Left ventricle myocardium superior (tissue), 1 donor: Measurements from ENCODE around the gene CXorf65. TPM values are rescaled to one million over a fixed set of nuclear protein-coding genes. Genes with fewer than 3 reads are reported as not detected.
A peak's percentile ranks its signal among the peaks of the same experiment; 100 is the strongest.

Experiments
- ATAC-seq: fragments of 200-7000 bp; cut with Tn5 transposase; one replicate; pipeline ENCODE4 v1.9.1; 2020; ENCODE audit warnings: mild to moderate bottlenecking, moderate library complexity
- DNase-seq: peaks from one replicate; pipeline ENCODE4 v3.0.0-alpha.2; 2020
- intact Hi-C: fragments of 100-400 bp; cut with micrococcal nuclease; formaldehyde crosslinking; loops from one replicate; pipeline ENCODE4 v1.11.0; 2022
- long read RNA-seq: library from polyadenylated mRNA; unstranded; transcript quantifications from one replicate; pipeline ENCODE4 v2.0.0, GENCODE V29; 2021
- total RNA-seq: library from RNA; stranded (reverse); fragmentation: NEBNext Ultra II Directional; extraction: Animal tissue kit (Norgen Biotek cat#: 25700); gene quantifications from one replicate; pipeline ENCODE4 v1.2.1, GENCODE V29; 2021
- donor health status: DM: no; HTN: yes; CAD: no; lungs with severe emphysema.

The CXorf65 gene
- not detected for total RNA-seq
- long read RNA-seq, result 0 reads

DNA sequence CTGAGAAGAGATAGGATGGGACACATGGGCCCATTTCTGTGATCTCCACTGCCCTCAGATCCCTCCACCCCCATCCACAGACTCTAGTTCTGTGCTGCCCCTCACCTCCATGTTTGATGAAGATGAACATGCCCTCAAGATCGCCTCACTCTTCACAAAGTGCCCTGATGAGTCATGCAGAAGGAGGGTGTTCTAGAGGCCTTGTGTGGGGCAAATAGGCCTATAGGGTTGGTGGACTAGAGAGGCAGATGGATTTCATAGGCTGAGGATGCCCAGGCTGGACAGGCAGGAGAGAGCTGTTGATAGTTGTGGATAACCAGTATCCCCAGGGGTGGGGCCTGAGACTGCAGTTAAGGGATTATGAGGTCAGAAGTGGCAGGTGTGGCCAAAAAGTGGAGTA lies at the start of gene CXorf65:
Gene CXorf65 (minus strand): TSS at position 314 of the 400 bp plus-strand sequence. CDS start 184 bp downstream, at position 130.
- intact Hi-C loops, result no loop called here
- ATAC-seq (no peak), DNase-seq (no peak)

DNA sequence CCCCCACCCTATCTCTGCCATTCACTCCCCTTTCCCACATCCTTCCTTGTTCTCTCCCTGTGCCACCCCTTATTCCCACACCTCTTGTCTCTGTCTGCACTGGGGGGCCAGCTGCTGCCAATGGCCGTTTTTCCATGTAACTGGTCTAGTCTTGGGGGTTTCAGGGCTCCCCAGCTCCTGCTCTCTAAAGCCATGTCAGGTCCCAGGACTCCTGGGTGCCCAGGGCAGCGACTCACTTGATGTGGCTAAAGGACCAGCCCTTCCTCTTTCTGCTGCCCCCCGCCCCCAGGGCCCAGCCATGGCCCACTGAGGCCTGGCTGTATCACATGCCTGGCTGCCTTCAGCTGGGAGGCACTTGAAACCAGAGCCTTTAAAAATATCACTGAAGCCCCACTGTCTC lies 48.1 kb upstream of the CXorf65 start:
- intact Hi-C loops, result no loop called here

GRCh38 chrX:71154196-71154595 lies 47.7 kb upstream of the CXorf65 start:
- intact Hi-C loops, result no loop called here
- ATAC-seq (no peak), DNase-seq (no peak)

More for the DNA sequence above, 48.1 kb upstream of the CXorf65 start:
- DNase-seq (no peak), ATAC-seq (no peak)

DNA sequence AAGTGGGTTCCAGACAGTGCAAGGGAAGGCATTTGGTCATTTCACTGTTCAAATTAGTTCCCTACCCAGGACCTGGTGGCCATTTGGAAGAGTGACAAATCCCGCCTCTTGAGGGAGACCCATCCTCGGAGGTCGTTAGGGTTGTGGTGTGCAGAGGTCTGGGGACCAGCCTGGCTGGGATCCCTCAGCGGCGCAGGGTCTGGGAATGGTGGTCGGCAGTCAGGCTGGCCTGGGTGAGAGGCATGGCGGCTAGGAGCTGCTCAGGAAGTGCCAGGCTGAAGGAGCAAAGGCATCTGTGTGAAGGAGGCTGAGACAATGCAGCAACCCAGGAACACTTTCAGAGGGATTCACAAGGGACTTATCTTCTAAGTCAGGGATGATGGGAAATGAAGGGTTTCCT lies 44.8 kb upstream of the CXorf65 start:
- no peak for DNase-seq
- ATAC-seq, result no peak
- intact Hi-C loops, result no loop called here

- DNase-seq, result no peak
- intact Hi-C loops, result no loop called here
- no peak for ATAC-seq
These were observed 41.7 kb upstream of the CXorf65 start for GRCh38 chrX:71148278-71148663.

DNA sequence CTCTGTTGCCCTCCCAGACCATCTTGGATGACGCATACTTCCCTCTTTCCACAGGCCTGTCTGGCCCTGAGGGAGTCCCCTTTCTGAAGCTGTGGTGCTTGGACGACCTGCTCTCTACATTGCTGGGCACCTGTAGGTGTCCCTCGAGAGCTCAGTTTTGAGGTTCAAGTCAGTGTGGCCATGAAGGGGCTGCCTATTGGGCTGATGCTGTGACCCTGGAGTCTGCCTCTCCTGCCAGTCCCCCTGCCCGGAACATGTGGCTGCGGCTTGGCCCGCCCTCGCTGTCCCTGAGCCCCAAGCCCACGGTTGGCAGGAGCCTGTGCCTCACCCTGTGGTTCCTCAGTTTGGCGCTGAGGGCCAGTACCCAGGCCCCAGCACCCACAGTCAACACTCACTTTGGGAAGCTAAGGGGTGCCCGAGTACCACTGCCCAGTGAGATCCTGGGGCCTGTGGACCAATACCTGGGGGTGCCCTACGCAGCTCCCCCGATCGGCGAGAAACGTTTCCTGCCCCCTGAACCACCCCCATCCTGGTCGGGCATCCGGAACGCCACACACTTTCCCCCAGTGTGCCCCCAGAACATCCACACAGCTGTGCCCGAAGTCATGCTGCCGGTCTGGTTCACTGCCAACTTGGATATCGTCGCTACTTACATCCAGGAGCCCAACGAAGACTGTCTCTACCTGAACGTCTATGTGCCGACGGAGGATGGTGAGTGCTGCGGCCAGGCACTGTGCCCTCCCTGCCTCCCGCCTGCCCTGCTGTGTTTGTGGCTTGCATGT lies 41.1 kb upstream of the CXorf65 start:
- no peak for ATAC-seq
- intact Hi-C loops, result no loop called here
- no peak for DNase-seq

DNA sequence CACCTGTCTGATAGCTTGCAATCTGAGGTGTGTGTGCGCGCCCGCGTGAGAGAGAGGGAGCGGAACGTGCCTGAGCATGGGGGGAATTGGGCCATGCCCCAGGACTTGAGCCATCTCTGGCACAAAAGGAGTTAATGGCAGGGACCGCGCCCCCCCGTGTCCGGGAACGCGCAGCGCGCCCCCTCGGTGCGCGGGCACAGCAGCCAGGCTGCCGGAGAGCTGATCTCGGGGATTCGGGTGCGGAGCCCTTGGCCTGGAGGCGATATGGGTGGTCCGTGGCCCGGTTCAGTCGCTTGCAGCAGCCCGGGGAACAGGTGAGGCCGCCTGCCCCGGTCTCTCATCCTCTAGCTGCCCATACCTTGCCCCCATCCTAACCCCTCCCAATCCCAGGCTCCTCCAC lies 38.1 kb upstream of the CXorf65 start, which contains the start of gene NLGN3:
Gene NLGN3 (plus strand): TSS at position 191 of the 400 bp plus-strand sequence. CDS start 2,909 bp downstream, outside the sequence.
- DNase-seq, result no peak
- intact Hi-C loops, result no loop called here
- peak; percentile 5 for ATAC-seq

- intact Hi-C loops, result no loop called here
- DNase-seq (peak; percentile 48), ATAC-seq (peak; percentile 45)
These were observed 37.0 kb upstream of the CXorf65 start for GRCh38 chrX:71143508-71143907.

- DNase-seq, result no peak
- intact Hi-C loops, result no loop called here
These were observed 33.9 kb upstream of the CXorf65 start for GRCh38 chrX:71140440-71140839.

GRCh38 chrX:71131510-71131909 lies 25.0 kb upstream of the CXorf65 start:
- ATAC-seq (no peak), DNase-seq (no peak)
- intact Hi-C loops, result no loop called here

More at GRCh38 chrX:71140440-71140839, 33.9 kb upstream of the CXorf65 start:
- ATAC-seq, result no peak

GRCh38 chrX:71128915-71129765 lies 22.6 kb upstream of the CXorf65 start:
- ATAC-seq (peak; percentile 80), DNase-seq (peak; percentile 69)
- intact Hi-C loops, result no loop called here

DNA sequence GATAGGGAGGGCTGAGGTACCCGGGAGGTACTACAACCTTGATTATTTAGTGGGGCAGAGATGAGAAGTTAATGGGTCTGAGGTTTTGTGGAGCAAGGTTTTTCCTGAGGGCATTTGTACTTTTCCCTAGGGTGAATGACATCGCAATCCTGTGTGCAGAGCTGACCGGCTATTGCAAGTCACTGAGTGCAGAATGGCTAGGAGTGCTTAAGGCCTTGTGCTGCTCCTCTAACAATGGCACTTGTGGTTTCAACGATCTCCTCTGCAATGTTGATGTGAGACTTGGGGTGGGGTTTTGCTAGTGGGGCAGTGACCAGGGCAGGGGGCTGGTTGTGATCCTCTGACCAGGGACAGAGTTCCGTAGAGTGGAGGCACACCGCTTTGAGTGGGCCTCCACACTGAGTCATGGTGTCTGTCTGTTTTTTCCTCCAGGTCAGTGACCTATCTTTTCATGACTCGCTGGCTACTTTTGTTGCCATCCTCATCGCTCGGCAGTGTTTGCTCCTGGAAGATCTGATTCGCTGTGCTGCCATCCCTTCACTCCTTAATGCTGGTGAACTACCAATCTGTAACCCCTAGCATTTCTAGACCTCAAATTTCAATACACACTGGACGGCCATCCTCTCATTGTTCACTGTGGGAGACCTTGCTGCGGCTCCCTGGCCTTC lies 21.8 kb upstream of the CXorf65 start:
- intact Hi-C loops, result no loop called here
- ATAC-seq (no peak), DNase-seq (no peak)

- DNase-seq (no peak), ATAC-seq (peak; percentile 43)
- intact Hi-C loops, result no loop called here
These were observed 12.5 kb upstream of the CXorf65 start for GRCh38 chrX:71118985-71119535.

DNA sequence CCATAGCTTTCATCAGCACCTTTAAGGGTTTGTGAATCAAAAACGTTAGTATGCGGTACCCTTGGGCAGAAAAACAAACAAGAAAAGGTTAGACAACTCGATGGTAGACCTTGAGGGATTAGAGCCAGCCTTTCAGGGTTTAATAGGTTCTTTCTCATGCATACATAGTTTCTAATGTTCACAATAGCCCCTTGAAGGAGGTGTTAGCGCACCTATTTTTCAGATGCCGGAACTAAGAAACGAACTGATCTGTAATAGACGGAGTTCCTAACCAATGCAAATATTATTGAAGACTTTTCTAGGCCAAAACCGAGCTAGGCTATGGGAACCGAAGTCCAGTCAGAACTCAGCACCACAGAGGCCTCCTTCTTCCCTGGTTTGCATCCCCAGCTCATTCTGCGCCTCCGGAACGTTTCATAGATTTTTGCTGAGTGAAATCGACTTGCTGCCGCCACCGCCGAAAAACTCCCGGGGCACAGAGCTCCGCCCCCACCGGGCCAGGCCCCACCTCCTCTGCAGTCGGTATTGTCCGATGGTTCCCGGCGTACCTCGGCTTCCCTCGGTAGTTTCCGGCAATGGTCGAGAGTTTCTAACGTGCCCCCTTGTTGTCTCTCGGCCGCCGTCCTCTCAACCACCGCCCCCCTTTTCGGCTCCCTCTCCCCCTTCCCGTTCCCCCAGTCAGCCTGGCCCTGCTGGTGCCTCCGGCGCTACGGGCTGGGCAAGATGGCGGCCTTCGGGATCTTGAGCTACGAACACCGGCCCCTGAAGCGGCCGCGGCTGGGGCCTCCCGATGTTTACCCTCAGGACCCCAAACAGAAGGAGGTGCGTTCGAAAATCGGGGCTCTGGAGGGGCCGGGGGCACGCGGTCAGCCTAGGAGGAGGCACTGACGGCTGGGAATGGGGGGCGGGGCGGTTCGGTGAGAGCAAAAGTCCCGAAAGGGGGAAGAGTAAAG lies 11.8 kb upstream of the CXorf65 start, which contains the start of gene MED12:
Gene MED12 (plus strand): TSS at position 565 of the 953 bp plus-strand sequence. CDS start 159 bp downstream, at position 724.
- intact Hi-C loops, result no loop called here
- peak; percentile 89 for DNase-seq
- ATAC-seq, result peak; percentile 100

DNA sequence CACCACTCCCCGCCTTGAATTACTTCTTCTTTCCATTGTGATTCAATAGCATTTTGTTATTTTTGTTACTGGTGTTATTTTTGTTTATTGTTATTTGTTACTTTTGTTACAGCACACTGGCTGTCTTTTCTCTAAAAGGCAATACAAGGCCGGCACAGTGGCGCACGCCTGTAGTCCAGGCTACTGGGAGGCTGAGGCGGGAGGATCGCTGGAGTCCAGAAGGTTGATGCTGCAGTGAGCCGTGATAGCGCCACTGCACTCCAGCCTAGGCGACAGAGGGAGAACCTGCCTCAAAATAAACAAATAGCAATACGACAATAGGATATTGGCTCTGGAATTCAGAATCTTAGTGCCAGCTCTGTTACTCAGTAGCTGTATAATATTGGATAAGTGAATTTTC lies 10.8 kb upstream of the CXorf65 start:
- intact Hi-C loops, result no loop called here
- no peak for DNase-seq
- ATAC-seq, result no peak

- ATAC-seq (no peak), DNase-seq (no peak)
- intact Hi-C loops, result no loop called here
These were observed 5.4 kb upstream of the CXorf65 start for GRCh38 chrX:71111921-71112431.

DNA sequence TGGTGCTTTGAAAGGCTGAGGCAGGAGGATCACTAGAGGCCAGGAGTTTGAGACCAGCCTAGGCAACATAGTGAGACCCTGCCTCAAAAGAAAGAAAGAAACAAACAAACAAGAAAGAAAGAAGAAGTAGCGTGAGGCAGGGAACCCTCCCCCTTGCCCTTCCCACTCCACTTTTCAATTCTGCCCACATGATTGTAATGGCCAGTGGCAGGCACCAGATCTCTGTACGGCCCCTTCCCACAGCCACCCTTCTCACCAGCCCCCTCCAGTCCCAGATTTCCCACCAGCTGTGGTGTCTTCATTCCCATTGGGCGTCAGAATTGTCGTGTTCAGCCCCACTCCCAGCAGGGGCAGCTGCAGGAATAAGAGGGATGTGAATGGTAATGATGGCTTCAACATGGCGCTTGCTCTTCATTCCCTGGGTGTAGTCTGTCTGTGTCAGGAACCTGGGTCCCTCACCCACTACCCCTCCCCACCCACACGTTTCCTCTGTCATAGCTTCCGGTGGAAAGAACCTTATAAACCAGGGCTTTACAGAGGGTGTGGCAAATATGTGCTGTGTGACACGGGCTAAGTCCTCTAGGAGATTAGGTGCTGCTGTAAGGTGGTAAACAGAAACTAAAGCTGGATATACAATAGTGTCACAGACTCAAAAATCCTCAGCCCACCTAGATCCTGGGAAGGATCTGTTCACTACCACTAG lies 4.8 kb upstream of the CXorf65 start, which contains the start of gene IL2RG:
Gene IL2RG (minus strand): TSS at position 437 of the 703 bp plus-strand sequence. CDS start 38 bp downstream, at position 399.
- ATAC-seq (no peak), DNase-seq (no peak)
- intact Hi-C loops, result no loop called here
